Ecto neural progenitor cell (in vitro differentiated cells): ENCODE results near the gene SGCA.

Source experiments
- DNase-seq: peaks from one replicate; pipeline ENCODE4 v3.0.0-alpha.2; 2018; ENCODE audit warnings: low spot score

SGCA gene

GRCh38 chr17:50167371-50167770, 1.6 kb downstream of the SGCA start:
- no peak for DNase-seq

GRCh38 chr17:50168319-50168718, 2.5 kb downstream of the SGCA start:
- no peak for DNase-seq

- peak; percentile 94 for DNase-seq
These were observed 3.4 kb downstream of the SGCA start for GRCh38 chr17:50169121-50169764.

GRCh38 chr17:50169881-50170459, 4.2 kb downstream of the SGCA start:
- DNase-seq = no peak

GRCh38 chr17:50170662-50171370, 5.0 kb downstream of the SGCA start:
- no peak for DNase-seq

DNA sequence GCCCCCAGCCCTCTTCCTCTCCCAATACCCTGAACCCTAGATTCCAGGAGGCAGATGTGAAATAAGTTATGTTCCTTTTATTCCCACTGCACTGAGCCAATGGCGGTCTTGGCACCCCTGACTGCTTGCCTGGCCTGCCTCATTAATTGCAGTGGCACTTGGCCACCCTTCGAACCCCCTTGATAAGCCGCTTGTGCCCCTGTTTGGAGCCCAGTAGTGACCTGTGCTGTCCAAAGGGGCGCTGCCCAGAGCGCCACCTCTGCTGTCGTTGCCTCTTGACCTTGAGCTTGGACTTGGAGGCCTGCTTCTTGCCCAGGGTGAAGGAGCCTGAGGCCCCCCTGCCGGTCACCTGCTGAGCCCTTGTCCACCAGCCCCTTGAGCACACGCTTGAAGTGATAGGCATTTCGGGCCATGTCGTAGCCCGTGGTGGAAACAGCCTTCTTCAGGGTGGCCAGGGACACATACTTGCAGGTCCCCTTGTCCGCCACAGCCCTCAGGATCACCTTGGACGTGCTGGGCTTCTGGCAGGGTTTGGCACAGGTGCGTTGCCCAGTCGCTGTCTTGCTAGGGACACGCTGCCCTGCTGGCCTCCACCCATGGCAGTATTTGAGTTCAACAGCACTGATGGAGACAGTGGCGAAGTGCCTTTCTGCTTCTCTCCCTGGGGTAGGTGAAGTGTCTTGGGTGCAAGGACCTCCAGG, 5.7 kb downstream of the SGCA start:
- no peak for DNase-seq

GRCh38 chr17:50172130-50172529, 6.3 kb downstream of the SGCA start:
- no peak for DNase-seq

GRCh38 chr17:50172936-50173334, 7.1 kb downstream of the SGCA start:
- DNase-seq = no peak

DNA sequence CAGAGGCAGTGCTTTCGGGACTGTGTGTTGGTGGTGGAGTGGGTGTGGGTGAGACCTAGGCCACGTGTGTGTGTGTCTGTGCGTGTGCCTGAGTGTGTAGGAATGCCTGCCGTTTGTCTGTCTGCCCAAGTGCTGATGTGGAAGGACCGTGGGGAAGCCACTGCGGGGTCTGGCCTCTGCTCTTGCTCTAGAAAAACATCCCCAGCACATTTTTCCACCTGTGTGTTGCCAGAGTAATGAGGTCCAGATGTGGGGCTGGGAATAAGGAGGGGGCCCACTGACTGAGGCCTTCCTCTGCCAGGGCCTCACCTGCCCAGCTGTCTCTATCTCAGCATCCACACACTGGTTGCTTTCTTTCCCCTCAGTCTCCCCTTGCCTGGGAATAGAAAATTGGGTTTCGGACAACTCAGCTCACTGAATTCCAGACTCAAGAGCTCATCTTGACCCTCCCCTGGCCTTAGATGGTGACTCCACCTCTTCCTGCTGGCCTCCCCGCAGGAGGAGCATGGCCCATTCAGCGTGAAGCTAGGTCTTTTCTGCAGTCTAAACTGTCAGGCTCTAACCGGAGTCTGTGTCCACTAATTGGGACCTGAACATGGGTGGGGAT, 7.6 kb downstream of the SGCA start:
- no peak for DNase-seq

GRCh38 chr17:50174444-50174843, 8.6 kb downstream of the SGCA start:
- DNase-seq = no peak

- no peak for DNase-seq
These were observed 9.4 kb downstream of the SGCA start for GRCh38 chr17:50175035-50175807.

GRCh38 chr17:50176559-50177357, 11.0 kb downstream of the SGCA start:
- DNase-seq = no peak

DNA sequence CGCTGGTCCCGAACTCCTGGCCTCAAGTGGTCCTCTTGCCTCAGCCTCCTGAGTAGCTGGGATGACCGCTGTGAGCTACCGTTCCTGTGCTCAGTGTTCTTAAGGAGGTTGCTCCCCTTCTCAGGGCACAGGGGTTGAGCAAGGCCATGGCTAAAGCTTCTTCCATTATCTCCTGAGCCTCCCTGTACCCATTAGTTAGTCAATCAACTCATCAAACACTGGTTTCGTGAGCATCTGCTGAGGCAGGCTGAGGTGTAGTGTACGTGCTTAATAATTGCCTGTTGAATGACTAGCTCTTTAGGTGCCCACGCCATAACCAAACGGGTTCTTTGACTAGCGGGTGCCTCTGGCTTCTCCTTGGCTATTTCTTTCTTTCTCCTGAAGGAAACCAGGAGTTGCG, 11.7 kb downstream of the SGCA start:
- DNase-seq = no peak

GRCh38 chr17:50177983-50178834, 12.4 kb downstream of the SGCA start:
- peak; percentile 84 for DNase-seq

GRCh38 chr17:50180111-50180510, 14.3 kb downstream of the SGCA start:
- DNase-seq = no peak

GRCh38 chr17:50180620-50181019, 14.8 kb downstream of the SGCA start:
- DNase-seq = no peak

DNA sequence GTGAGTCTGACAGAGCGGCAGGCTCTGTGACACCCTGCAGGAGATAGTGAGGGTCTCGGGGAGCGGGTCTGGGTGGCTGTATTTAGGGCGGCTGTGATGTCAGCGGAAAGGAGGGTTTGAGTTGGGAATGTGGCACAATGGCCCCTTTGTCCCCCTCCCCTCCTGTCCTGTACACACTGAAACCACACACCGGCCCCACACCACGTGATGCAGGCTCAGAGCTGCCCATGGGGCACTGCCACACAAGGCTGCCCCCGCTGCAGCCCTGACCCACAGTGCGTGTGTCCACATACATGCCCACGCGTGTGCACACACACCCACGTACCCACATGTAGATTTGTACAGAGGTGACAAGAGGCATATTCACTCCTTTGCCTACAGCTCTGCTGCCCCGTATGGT, 15.3 kb downstream of the SGCA start:
- DNase-seq = no peak

- no peak for DNase-seq
These were observed 16.1 kb downstream of the SGCA start for GRCh38 chr17:50181591-50182560.
